H9 (cell line): ENCODE data around the gene PHEX. TPM values are rescaled to one million over a fixed set of nuclear protein-coding genes. Genes with fewer than 3 reads are reported as not detected.

Experiments used
- DNase-seq: peaks from one replicate; pipeline ENCODE4 v3.0.0-alpha.2; 2017
- H2AFZ ChIP-seq: one replicate; pipeline ENCODE4 v1.6.1; 2013; ENCODE audit warnings: mild to moderate bottlenecking, low read length, control low read depth, moderate library complexity
- H2AK5ac ChIP-seq: 2 replicates; pipeline ENCODE4 v1.6.1; 2013; ENCODE audit warnings: low read length, control low read depth, mixed read lengths; ENCODE audit not compliant: insufficient read length
- H2BK120ac ChIP-seq: one replicate; pipeline ENCODE4 v1.6.1; 2013; ENCODE audit warnings: low read depth, mild to moderate bottlenecking, low read length, control low read depth, inconsistent platforms; ENCODE audit not compliant: poor library complexity, severe bottlenecking
- H2BK12ac ChIP-seq: 2 replicates; pipeline ENCODE4 v1.6.1; 2013; ENCODE audit warnings: low read length, control low read depth, mixed read lengths, low read depth; ENCODE audit not compliant: insufficient read length
- H2BK15ac ChIP-seq: 2 replicates; pipeline ENCODE4 v1.6.1; 2013; ENCODE audit warnings: low read depth, low read length, control low read depth
- H2BK20ac ChIP-seq: one replicate; pipeline ENCODE4 v1.6.1; 2013; ENCODE audit warnings: low read depth, mild to moderate bottlenecking, low read length, control low read depth, inconsistent platforms; ENCODE audit not compliant: poor library complexity, severe bottlenecking
- H2BK5ac ChIP-seq: 2 replicates; pipeline ENCODE4 v1.6.1; 2013; ENCODE audit warnings: low read length, control low read depth, mixed read lengths; ENCODE audit not compliant: insufficient read length
- H3K14ac ChIP-seq: 2 replicates; pipeline ENCODE4 v1.6.1; 2013; ENCODE audit warnings: low read length, control low read depth; ENCODE audit not compliant: insufficient read depth
- H3K18ac ChIP-seq: 2 replicates; pipeline ENCODE4 v1.6.1; 2013; ENCODE audit warnings: low read depth, mild to moderate bottlenecking, mixed read lengths, low read length, control low read depth; ENCODE audit not compliant: insufficient read length
- H3K23ac ChIP-seq: 2 replicates; pipeline ENCODE4 v1.6.1; 2013; ENCODE audit warnings: low read length, control low read depth, mixed read lengths, low read depth; ENCODE audit not compliant: insufficient read length
- H3K23me2 ChIP-seq: 2 replicates; pipeline ENCODE4 v1.6.1; 2013; ENCODE audit warnings: low read depth, mild to moderate bottlenecking, mixed read lengths, low read length, control low read depth; ENCODE audit not compliant: insufficient read length, poor library complexity, severe bottlenecking
- H3K27ac ChIP-seq: 2 replicates; pipeline ENCODE4 v1.5.1; 2013; ENCODE audit warnings: low read length, control low read depth, mixed read lengths, low read depth; ENCODE audit not compliant: insufficient read length
- H3K27me3 ChIP-seq: 2 replicates; pipeline ENCODE4 v1.6.1; 2013; ENCODE audit warnings: low read length, control low read depth, inconsistent platforms; ENCODE audit not compliant: insufficient read depth
- H3K4ac ChIP-seq: 2 replicates; pipeline ENCODE4 v1.6.1; 2013; ENCODE audit warnings: low read depth, mild to moderate bottlenecking, control low read depth, inconsistent platforms, low read length, moderate library complexity
- H3K4me1 ChIP-seq: 2 replicates; pipeline ENCODE4 v1.6.1; 2013; ENCODE audit warnings: low read length, control low read depth, inconsistent platforms; ENCODE audit not compliant: insufficient read depth
- H3K4me2 ChIP-seq: 2 replicates; pipeline ENCODE4 v1.6.1; 2013; ENCODE audit warnings: low read length, control low read depth, mixed read lengths; ENCODE audit not compliant: insufficient read length, insufficient read depth
- H3K56ac ChIP-seq: 2 replicates; pipeline ENCODE4 v1.6.1; 2013; ENCODE audit warnings: low read depth, mild to moderate bottlenecking, mixed read lengths, low read length, control low read depth; ENCODE audit not compliant: insufficient read length
- H3K79me1 ChIP-seq: 2 replicates; pipeline ENCODE4 v1.6.1; 2013; ENCODE audit warnings: low read depth, mild to moderate bottlenecking, moderate library complexity, low read length, control low read depth, inconsistent platforms; ENCODE audit not compliant: insufficient read depth, poor library complexity, severe bottlenecking
- H3K79me2 ChIP-seq: 2 replicates; pipeline ENCODE4 v1.6.1; 2013; ENCODE audit warnings: low read length, control low read depth, inconsistent platforms; ENCODE audit not compliant: insufficient read depth
- H3K9ac ChIP-seq: 2 replicates; pipeline ENCODE4 v1.6.1; 2013; ENCODE audit warnings: low read length, control low read depth, mixed read lengths; ENCODE audit not compliant: insufficient read length; ENCODE audit errors: extremely low read depth
- H3K9me3 ChIP-seq: one replicate; pipeline ENCODE4 v1.6.1; 2013; ENCODE audit warnings: low read depth, low read length, inconsistent platforms; ENCODE audit not compliant: control insufficient read depth
- H3T11ph ChIP-seq: one replicate; pipeline ENCODE4 v1.6.1; 2013; ENCODE audit warnings: mild to moderate bottlenecking, low read length, control low read depth, inconsistent platforms
- H4K20me1 ChIP-seq: one replicate; pipeline ENCODE4 v1.6.1; 2013; ENCODE audit not compliant: control insufficient read depth, insufficient read length, insufficient read depth
- H4K5ac ChIP-seq: 2 replicates; pipeline ENCODE4 v1.6.1; 2013; ENCODE audit warnings: low read depth, mild to moderate bottlenecking, mixed read lengths, low read length, control low read depth; ENCODE audit not compliant: insufficient read length
- H4K8ac ChIP-seq: replicated peaks from 2 replicates; pipeline ENCODE4 v1.6.1; 2013; ENCODE audit warnings: low read length, control low read depth, mixed read lengths, low read depth; ENCODE audit not compliant: insufficient read length
- H4K91ac ChIP-seq: 2 replicates; pipeline ENCODE4 v1.6.1; 2013; ENCODE audit warnings: low read depth, mild to moderate bottlenecking, moderate library complexity, mixed read lengths, low read length, control low read depth; ENCODE audit not compliant: insufficient read length
- H3K27ac Mint-ChIP-seq, 3 experiments: 2 replicates in 2 of 3; 3 replicates in 1 of 3; pipeline ENCODE4 v1.8.0; 2020 to 2021; ENCODE audit warnings: mixed read lengths in 3 of 3, mild to moderate bottlenecking in 1 of 3, moderate library complexity in 1 of 3
- H3K27me3 Mint-ChIP-seq: 2 replicates; pipeline ENCODE4 v1.8.0; 2021; ENCODE audit warnings: low read depth, mild to moderate bottlenecking, moderate library complexity, mixed read lengths
- H3K36me3 Mint-ChIP-seq, 3 experiments: 2 replicates in 2 of 3; 3 replicates in 1 of 3; pipeline ENCODE4 v1.8.0; 2020 to 2021; ENCODE audit warnings: low read depth in 3 of 3, mixed read lengths in 3 of 3; ENCODE audit not compliant: insufficient read depth in 1 of 3
- H3K4me1 Mint-ChIP-seq, 2 experiments: 2 replicates each; pipeline ENCODE4 v1.8.0; 2020; ENCODE audit warnings: mixed read lengths in 2 of 2
- H3K4me3 Mint-ChIP-seq, 2 experiments: 2 replicates in 1 of 2; 3 replicates in 1 of 2; pipeline ENCODE4 v1.8.0; 2020 to 2021; ENCODE audit warnings: mild to moderate bottlenecking in 2 of 2, mixed read lengths in 2 of 2, moderate library complexity in 1 of 2
- H3K9me3 Mint-ChIP-seq, 2 experiments: 2 replicates in 1 of 2; 3 replicates in 1 of 2; pipeline ENCODE4 v1.8.0; 2020; ENCODE audit warnings: mild to moderate bottlenecking in 2 of 2, mixed read lengths in 2 of 2, moderate library complexity in 1 of 2
- CTCF ChIP-seq: fragments of 200-600 bp; sonication (generic); conservative IDR thresholded peaks from 3 replicates; pipeline ENCODE4 v1.8.0; 2021; ENCODE audit warnings: antibody characterized with exemption, mild to moderate bottlenecking
- WGBS: extraction: QIAGEN DNeasy Blood & Tissue Kit; methylation state at CpG from one replicate; pipeline ENCODE4 v1.1.7; 2013; ENCODE audit warnings: missing lambda C conversion rate, low lambda C conversion rate, mixed read lengths; ENCODE audit not compliant: insufficient read length; ENCODE audit errors: extremely low coverage; 5-methylcytosine and 5-hydroxymethylcytosine counted together
- total RNA-seq: library from RNA; stranded (reverse); gene quantifications from 2 replicates; pipeline ENCODE4 v1.2.1, GENCODE V29; 2021

The PHEX gene
- total RNA-seq, 1 experiment from 2014 or later: 0.11 TPM

GRCh38 chrX:22053481-22053880 is 21.4 kb downstream of the PHEX start:
- Histone ChIP-seq H4K5ac (no peak overlapping the region), H3K23me2 (no peaks in the 10 kb centered on the region), H3K27me3 (no peaks in the 10 kb centered on the region), H3K79me2 (no peaks in the 10 kb centered on the region), H2BK20ac (no peak overlapping the region), H3T11ph (no peak overlapping the region), H3K4me1 (no peaks in the 10 kb centered on the region), H3K79me1 (no peaks in the 10 kb centered on the region), H3K27ac (no peak overlapping the region), H3K9me3 (no peaks in the 10 kb centered on the region), H2AFZ (no peak overlapping the region), H3K4ac (no peak overlapping the region), H3K14ac (no peak overlapping the region), H4K91ac (no peak overlapping the region), H2BK15ac (no peak overlapping the region), H3K9ac (no peak overlapping the region), H3K23ac (no peak overlapping the region), H2BK5ac (no peak overlapping the region), H2AK5ac (no peak overlapping the region), H4K8ac (no peak overlapping the region), H2BK12ac (no peak overlapping the region), H3K56ac (no peak overlapping the region), H3K4me2 (no peak overlapping the region), H4K20me1 (no peaks in the 10 kb centered on the region), H2BK120ac (no peak overlapping the region), H3K18ac (no peak overlapping the region)
- Mint-ChIP-seq H3K4me3 (no peak overlapping the region), H3K9me3 (peaks cover 0 to 29% of the 10 kb centered on the region in 2 experiments; a peak in 3 of 5 replicates), H3K27ac (no peak overlapping the region), H3K27me3 (no peaks in the 10 kb centered on the region; the same call in 1 of the 2 replicates), H3K36me3 (no peaks in the 10 kb centered on the region), H3K4me1 (peaks cover 0 to 2% of the 10 kb centered on the region in 2 experiments; a peak in 2 of 4 replicates)
- TF ChIP-seq CTCF: no peak
- DNase-seq: no peak
- WGBS: no CpG with 5 or more reads among the region's 3 CpGs
